NB4 (cell line): Measurements from ENCODE around the gene BATF.

Source experiments
- DNase-seq: peaks from one replicate; pipeline ENCODE4 v3.0.0; 2010; ENCODE audit warnings: low read depth
- H3K4me3 ChIP-seq: one replicate; pipeline ENCODE4 v1.5.1; 2011; ENCODE audit warnings: mild to moderate bottlenecking, low read depth, low read length, moderate library complexity
- CTCF ChIP-seq: IDR thresholded peaks from one replicate; pipeline ENCODE4 v1.5.1; 2012; ENCODE audit warnings: low read depth, low read length
- MAX ChIP-seq: IDR thresholded peaks from 2 replicates; pipeline ENCODE4 v1.6.1; 2011; ENCODE audit warnings: low read depth, low read length
- MYC ChIP-seq: IDR thresholded peaks from 2 replicates; pipeline ENCODE4 v1.6.1; 2011; ENCODE audit warnings: low read depth, low read length
- POLR2A ChIP-seq: IDR thresholded peaks from 2 replicates; pipeline ENCODE4 v1.6.1; 2011; ENCODE audit warnings: mild to moderate bottlenecking; ENCODE audit not compliant: insufficient read length; ENCODE audit errors: extremely low read depth

BATF gene

GRCh38 chr14:75540479-75540851, 18.2 kb downstream of the BATF start:
- TF ChIP-seq MAX (no peak), CTCF (no peak), MYC (no peak), POLR2A (no peak)
- no peak for DNase-seq
- no peak overlapping the region for H3K4me3 ChIP-seq

DNA sequence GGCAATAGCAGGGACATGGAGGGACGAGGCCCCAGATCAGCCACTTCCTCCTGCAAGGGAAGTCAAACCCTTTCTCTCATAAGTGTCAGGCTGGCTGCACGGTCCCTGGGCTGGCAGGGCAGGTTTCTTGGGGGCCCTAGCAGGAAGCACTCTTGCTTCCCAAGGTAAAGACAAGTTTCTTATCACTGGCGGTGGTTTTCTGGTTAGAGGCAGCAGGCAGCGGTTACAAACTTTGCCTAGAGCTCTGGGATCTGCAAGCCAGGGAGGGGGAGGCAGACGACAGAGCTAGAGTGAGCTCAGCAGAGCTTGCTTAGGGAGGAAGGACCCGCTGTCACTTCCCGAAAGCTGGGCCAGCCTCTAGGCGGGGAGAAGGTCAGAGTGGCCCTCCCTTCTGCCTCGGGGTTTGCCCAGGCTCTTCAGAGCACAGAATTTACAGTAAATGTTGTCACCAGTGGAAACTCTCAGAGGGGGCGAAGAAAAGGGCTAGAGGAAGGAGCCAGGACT, 20.4 kb downstream of the BATF start:
- peak; percentile 91 for DNase-seq
- H3K4me3 ChIP-seq: peak overlapping the region; percentile 36
- TF ChIP-seq CTCF (no peak), POLR2A (peak; percentile 21), MAX (no peak)

- DNase-seq: no peak
- peak overlapping the region; percentile 36 for H3K4me3 ChIP-seq
- TF ChIP-seq MAX (no peak), MYC (no peak), POLR2A (no peak), CTCF (no peak)
These were observed 21.0 kb downstream of the BATF start for GRCh38 chr14:75543253-75543652.

- no peak for DNase-seq
- H3K4me3 ChIP-seq: no peak overlapping the region
- TF ChIP-seq MYC (no peak), POLR2A (no peak), CTCF (no peak), MAX (no peak)
These were observed 21.5 kb downstream of the BATF start for GRCh38 chr14:75543786-75544185.

DNA sequence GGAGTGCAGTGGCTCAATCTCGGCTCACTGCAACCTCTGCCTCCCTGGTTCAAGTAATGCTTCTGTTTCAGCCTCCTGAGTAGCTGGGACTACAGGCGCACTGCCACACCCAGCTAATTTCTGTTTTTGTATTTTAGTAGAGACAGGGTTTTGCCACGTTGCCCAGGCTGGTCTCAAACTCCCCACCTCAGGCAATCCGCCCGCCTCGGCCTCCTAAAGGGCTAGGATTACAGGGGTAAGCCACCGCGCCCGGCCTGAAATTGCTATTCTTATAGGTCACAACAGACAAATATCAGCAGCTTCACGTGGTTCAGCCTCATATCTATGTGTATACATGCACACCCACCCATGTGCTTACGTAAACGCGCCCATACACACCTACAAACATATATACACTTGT, 23.6 kb downstream of the BATF start:
- no peak overlapping the region for H3K4me3 ChIP-seq

More for the DNA sequence above, 23.6 kb downstream of the BATF start:
- no peak for DNase-seq
- TF ChIP-seq POLR2A: no peak
- TF ChIP-seq MYC: no peak
- TF ChIP-seq MAX: no peak
- TF ChIP-seq CTCF: no peak
